ENCODE measurements around the gene CINP. TPM values are rescaled to one million over a fixed set of nuclear protein-coding genes. Genes with fewer than 3 reads are reported as not detected.

The CINP gene
- total and polyA plus RNA-seq, 2 of the 8 experiments (the other 6 are each of a cell fraction or from before 2014, with no cell fraction given), result 47.8 to 51.6 TPM

DNA sequence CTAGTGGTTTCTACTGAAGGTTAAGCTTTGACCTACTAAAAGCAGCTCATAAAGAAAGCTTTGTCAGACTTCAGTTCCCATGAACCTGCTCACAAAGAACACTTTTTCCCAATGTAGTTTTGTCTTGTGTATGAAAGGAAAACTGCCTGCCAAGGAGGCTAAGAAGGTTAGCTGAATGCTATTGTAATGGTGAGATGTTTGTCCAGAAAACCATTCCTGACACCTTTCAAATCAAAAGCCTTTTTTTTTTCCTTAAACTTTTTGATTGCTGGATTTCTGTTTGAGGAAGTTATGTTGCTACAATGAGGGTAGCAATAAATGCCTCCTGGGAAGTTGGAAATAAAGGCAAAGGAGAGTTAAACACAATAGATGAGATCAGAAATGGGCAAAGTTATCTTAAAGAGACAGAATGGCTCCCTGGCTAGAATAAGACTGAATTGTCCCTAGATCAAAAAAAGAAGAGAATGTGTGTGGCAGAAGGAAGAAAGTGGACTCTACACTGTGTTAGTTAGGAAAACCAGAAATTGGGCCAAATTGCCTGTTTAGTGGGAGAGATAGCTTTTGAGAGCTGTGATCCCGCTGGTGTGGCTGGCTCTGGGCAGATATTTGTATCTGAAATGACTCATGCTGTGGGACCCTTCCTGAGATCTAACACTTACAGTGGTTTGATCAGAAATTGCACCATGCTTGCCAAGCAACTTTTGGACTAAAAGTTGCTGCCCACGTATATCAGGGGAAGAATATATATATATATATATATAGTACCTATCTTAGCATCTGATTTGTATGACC lies 27.6 kb upstream of the CINP start (continued):
- TF ChIP-seq RNF2 (IDR thresholded peaks at IDR 0.05; ENCODE audit: borderline replicate concordance, low read depth, low read length, missing control alignments, poor library complexity, severe bottlenecking) (no peak), TAF1 (IDR thresholded peaks at IDR 0.05; ENCODE audit: low read depth, low read length) (no peak), GTF2F1 (IDR thresholded peaks at IDR 0.05; ENCODE audit: borderline replicate concordance, low read depth, low read length) (no peak), EGR1 (IDR thresholded peaks at IDR 0.05; ENCODE audit: borderline replicate concordance, low read depth, low read length) (no peak), BRCA1 (IDR thresholded peaks at IDR 0.05; ENCODE audit: low read depth, low read length) (no peak), ASH2L (IDR thresholded peaks at IDR 0.05; ENCODE audit: low read length) (no peak), KDM4A (IDR thresholded peaks at IDR 0.05; ENCODE audit: low read depth, low read length, severe bottlenecking) (no peak), TBP (IDR thresholded peaks at IDR 0.05; ENCODE audit: low read depth, low read length) (no peak)
